Measurements from ENCODE around the gene ATP6V0B.

ATP6V0B gene

DNA sequence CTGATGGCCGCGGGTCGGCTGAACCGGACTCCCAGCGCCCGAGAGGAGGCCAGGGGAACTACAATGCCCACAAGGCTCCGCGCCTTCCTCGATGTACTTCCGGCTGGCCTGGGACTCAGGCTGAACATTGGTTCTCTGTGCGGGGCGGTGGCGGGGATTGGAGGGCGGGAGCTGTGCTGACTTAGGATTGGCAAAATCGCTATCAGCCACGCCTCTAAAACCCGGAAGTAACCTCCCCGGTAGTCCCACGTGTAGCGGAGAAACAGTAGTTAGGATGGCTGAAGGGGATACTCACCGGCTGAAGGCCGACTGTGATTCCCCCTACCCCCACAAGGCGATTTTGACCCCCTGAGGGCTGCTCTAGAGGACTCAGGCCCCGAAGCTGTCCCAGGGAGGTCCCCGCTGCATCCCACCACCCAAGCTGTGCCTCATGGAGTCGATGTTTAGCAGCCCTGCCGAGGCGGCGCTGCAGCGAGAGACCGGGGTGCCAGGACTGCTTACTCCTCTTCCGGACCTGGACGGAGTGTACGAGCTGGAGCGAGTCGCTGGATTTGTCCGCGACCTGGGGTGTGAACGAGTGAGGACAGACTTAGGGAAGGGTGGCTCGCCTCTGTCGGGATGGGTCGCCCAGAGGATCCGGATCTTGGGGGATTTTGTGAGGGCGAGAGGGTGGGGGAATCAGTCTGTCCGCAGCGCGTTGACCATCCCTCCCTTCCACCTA lies 4.9 kb upstream of the ATP6V0B start, which contains the start of gene DPH2:
Gene DPH2, plus strand, starts transcription at position 265 of the 721 bp plus-strand sequence. Its CDS starts 166 bp downstream, at position 431.
- DNase-seq (ENCODE audit: low read depth) = peak; percentile 94

- DNase-seq (ENCODE audit: low read depth) = no peak
Observed at GRCh38 chr1:43970502-43970901, 4.3 kb upstream of the ATP6V0B start.

- DNase-seq (ENCODE audit: low read depth) = no peak
Observed at GRCh38 chr1:43970911-43971310, 3.8 kb upstream of the ATP6V0B start.

GRCh38 chr1:43971336-43971980 lies 3.3 kb upstream of the ATP6V0B start:
- no peak for DNase-seq (ENCODE audit: low read depth)

DNA sequence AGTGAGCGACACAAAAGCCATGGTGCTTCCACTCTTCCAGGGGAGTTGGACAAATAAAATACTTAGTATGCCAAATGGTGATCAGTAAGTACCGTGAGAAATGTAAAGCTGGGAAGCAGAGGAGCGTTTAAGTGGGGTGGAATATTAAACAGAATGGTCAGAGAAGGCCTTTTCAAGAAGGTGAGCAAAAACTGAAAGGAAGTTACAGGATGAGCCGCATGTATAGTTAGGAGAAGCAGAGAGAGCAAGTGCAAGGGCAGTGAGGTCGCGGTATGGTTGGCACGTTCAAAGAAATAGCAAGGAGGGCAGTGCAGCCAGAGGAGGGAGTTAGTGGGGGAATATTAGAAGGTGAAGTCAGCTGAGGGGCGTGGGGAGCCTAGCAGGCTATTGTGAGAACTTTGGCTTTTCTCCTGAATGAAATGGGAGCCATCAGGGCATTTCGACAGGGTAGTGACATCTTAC lies 748 bp upstream of the ATP6V0B start:
- no peak for DNase-seq (ENCODE audit: low read depth)

DNA sequence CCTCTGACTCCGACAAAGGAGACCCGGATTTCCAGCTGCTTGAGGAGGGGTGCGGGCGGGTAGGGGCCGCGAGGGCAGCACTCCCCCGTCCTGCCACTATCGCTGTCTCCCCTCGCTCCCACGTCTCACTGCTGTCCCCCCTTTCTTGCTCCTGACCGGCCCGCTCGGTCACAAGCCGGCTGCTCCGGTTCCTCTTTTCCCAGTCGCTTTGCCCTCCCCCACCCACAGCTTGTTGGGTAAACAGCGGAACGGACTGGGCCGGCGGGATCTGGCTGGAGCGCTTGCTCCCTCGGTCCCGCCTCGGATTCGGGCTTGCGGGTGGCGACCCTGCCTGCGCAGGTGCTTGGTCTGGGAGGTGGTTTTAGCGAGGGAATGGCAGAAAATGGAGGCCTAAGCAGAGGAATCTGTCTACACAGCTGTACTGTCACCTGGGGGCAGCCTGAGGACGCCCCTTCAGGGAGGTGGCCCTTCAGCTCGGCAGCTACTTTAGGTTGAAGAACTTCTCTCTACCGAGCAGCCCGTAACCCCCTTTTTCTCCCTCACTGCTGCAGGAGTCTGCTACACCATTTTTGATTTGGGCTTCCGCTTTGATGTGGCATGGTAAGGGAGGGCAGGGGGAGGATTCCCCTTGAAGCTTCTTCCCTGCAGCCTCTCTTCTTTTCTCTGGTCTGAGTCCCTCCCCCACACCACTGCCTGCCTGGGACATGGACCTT lies 645 bp downstream of the ATP6V0B start:
- peak; percentile 4 for DNase-seq (ENCODE audit: low read depth)

- DNase-seq (ENCODE audit: low read depth) = no peak
Observed at GRCh38 chr1:43976045-43976444, 1.3 kb downstream of the ATP6V0B start.

GRCh38 chr1:43976890-43977289 lies 2.1 kb downstream of the ATP6V0B start:
- no peak for DNase-seq (ENCODE audit: low read depth)

DNA sequence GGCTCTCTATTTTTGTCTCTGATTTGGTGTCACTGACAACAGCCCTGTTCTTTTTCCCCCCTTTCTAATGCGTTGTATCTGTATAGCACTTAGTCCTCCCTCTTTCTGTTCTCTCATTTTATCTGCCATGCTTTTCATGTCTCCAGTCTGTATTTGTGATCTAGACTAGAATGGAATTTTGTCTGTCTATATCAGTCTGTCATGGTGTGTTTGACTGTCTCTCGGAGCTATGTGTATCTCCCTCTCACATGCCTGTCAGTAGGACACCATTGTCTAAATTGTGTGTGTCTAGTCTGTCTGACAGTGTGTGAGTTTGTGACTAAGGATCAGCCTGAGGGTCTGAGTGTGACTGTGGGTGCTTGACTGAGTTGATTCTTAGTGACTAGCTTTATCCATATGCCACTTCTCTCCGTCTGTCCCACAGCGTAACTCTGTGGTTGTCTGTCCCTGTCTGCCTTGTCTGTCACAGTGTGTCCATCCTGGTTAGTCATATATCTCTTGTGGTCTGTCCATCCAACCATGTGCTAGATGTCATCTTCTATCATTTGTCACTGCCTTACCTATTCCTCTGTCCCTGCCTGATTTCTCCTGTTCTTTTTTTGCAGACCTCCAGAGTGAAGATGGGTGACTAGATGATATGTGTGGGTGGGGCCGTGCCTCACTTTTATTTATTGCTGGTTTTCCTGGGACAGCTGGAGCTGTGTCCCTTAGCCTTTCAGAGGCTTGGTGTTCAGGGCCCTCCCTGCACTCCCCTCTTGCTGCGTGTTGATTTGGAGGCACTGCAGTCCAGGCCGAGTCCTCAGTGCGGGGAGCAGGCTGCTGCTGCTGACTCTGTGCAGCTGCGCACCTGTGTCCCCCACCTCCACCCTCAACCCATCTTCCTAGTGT lies 2.9 kb downstream of the ATP6V0B start:
- no peak for DNase-seq (ENCODE audit: low read depth)

DNA sequence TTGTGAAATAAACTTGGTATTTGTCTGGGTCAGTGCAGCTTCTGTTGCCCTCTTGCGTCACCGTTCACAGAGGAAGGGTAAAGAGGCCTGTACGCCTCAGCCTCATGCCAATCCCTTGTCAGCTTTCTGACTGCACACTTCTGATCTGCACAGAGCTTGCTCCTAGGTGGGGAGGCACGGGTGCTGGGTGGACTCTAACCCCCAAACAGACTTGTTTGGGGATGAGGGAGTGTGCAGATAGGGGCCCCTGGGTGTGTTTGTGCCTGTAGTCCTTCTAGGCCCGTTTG lies 3.4 kb downstream of the ATP6V0B start:
- no peak for DNase-seq (ENCODE audit: low read depth)

- DNase-seq (ENCODE audit: low read depth) = peak; percentile 19
Observed at GRCh38 chr1:43978551-43979260, 3.9 kb downstream of the ATP6V0B start, which contains the start of gene B4GALT2. B4GALT2 (plus strand) TSS chr1:43979210; CDS start chr1:43981161, 1,951 bp downstream.

GRCh38 chr1:43979261-43979527 lies 4.4 kb downstream of the ATP6V0B start:
- no peak for DNase-seq (ENCODE audit: low read depth)

DNA sequence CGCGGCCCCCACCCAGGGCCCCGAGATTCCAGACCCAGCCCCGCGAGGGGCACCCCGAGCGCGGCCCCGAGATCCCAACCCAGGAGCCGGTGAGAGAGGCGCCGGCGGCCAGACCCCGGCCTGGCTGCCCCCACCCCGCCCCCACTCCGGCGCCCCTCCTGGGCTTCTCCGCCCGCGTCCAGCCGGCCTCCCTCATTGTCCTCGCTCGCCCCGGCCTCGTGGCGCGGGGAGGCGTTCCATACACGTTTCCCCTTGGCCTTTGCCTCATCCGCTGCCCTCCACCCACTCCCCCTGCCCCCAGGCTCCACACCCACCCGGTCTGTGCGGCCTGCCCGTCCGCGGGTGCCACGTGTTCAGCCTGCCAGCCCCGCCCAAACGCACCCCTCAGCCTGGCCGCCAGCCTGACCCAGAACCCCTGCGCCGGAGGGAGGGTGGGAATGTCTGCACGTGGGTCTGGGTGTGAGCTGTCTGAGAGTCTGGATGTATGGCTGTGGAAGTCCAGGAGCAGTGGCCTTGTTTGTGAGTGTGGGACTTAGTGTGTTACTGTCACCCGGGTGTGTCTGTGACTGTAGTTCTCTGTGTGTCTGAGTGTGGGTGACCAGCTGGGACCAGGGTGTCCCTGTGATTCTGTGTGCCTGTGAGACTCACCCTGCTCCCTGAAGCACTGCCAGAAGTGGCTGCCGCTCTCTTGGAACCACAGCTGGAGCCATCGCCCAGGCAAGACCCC lies 4.9 kb downstream of the ATP6V0B start:
- DNase-seq (ENCODE audit: low read depth) = peak; percentile 32

- DNase-seq (ENCODE audit: low read depth) = no peak
Observed at GRCh38 chr1:43980255-43981134, 5.7 kb downstream of the ATP6V0B start.

- no peak for DNase-seq (ENCODE audit: low read depth)
Observed at GRCh38 chr1:43981135-43981491, 6.4 kb downstream of the ATP6V0B start.

DNA sequence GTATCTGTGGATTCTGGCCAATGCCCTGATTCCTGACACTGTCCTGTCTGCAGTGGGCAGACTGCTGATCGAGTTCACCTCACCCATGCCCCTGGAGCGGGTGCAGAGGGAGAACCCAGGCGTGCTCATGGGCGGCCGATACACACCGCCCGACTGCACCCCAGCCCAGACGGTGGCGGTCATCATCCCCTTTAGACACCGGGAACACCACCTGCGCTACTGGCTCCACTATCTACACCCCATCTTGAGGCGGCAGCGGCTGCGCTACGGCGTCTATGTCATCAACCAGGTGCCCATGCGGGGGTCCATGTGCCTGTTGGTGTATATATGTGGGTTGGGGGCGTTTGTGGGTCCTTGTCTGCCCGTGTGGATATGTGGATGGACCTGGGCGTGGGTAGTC lies 6.9 kb downstream of the ATP6V0B start:
- DNase-seq (ENCODE audit: low read depth) = no peak

DNA sequence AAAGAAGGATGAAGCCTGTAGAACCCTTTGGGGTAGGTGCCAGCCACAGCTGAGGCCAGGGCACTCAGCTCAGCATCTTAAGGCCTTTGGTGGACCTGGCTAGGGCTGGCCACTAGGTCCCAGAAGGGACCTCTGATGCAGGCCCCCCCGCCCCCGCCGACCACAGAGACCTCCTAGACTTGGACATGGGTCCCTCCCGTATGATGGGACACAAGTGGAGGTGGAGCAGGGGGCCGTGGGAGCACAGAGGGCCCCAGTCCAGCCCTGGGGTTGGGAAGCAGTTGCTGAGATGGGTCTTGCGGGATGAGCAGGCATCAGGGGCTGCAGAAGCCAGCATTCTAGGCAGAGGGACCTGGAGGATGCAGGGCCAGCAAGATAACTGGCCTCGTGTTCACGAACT lies 7.5 kb downstream of the ATP6V0B start:
- DNase-seq (ENCODE audit: low read depth) = no peak

DNA sequence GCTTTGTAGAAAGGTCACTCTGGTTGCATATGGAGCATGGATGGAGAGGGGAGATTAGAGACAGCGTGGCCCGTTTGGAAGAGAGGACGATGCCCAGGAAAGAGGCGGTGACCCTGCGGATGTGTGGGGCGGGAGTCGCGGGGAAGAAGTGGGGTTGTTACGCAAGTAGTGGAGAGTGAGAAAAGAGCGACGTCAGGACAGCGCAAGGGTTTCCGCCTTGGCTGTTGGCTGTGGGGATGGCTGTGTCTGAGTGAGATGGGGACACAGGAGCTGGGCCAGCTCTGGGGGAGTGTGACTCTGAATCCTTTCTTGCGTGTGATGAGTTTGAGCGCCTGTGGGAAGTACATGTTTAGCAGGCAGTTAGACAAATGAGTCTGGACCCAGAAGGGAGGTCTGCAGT lies 8.0 kb downstream of the ATP6V0B start:
- no peak for DNase-seq (ENCODE audit: low read depth)

DNA sequence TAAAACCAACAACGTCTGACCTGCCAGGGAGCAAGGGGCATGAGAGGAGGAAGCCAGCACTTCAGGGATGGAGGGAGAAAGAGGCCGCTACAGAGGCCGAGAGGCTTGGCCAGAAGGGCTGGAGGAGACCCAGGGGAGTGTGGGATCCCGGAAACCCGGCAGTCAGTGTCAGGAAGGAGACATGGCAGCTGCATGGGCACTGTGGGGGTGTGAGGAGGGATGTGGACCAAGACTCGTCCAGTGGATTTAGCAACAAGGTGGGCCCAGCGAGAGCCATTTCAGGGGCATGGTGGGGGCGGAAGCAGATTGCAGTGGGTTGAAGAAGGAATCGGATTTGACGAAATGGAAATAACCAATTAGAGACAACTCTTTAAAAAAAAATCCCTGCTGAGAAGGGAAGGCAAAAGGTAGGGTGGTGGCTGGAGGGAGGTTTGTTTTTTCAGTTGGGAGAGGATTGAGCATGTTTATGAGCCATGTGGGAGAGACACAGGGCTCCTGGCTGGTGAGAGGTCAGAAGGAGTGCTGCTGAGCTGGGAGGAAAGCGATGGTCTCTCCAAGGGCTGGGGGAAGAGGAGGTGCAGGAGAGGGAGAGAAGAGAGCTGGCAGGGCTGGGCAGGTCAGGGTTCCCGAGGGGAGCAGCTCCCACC lies 8.6 kb downstream of the ATP6V0B start:
- no peak for DNase-seq (ENCODE audit: low read depth)

- no peak for DNase-seq (ENCODE audit: low read depth)
Observed at GRCh38 chr1:43984855-43985254, 10.1 kb downstream of the ATP6V0B start.
